Mesothelial cell of epicardium (in vitro differentiated cells): ENCODE results near the gene CAMTA1. TPM values are rescaled to one million over a fixed set of nuclear protein-coding genes. Genes with fewer than 3 reads are reported as not detected.

ENCODE experiments used
- DNase-seq, 2 experiments: peaks; one replicate each; pipeline ENCODE4 v3.0.0; 2021; ENCODE audit warnings: low spot score in 2 of 2; ENCODE audit not compliant: unreplicated experiment in 2 of 2
- H3K27ac Mint-ChIP-seq: 2 replicates; pipeline ENCODE4 v1.8.0; 2021; ENCODE audit warnings: mixed read lengths
- H3K27me3 Mint-ChIP-seq: 2 replicates; pipeline ENCODE4 v1.8.0; 2021; ENCODE audit warnings: low read depth, mixed read lengths
- H3K36me3 Mint-ChIP-seq: 2 replicates; pipeline ENCODE4 v1.8.0; 2021; ENCODE audit warnings: mixed read lengths
- H3K4me1 Mint-ChIP-seq: 2 replicates; pipeline ENCODE4 v1.8.0; 2021; ENCODE audit warnings: mixed read lengths
- H3K4me3 Mint-ChIP-seq: 2 replicates; pipeline ENCODE4 v1.8.0; 2021; ENCODE audit warnings: mild to moderate bottlenecking, moderate library complexity, mixed read lengths
- H3K9me3 Mint-ChIP-seq: 2 replicates; pipeline ENCODE4 v1.8.0; 2021; ENCODE audit warnings: mixed read lengths
- total RNA-seq: library from RNA; stranded (reverse); gene quantifications from 3 replicates; pipeline ENCODE4 v1.2.1, GENCODE V29; 2021
- TF ChIP-seq, protein P1 (sequence below): fragments of 200-600 bp; sonication (generic); IDR thresholded peaks from one replicate; pipeline ENCODE4 v1.5.0; 2021; ENCODE audit warnings: antibody characterized with exemption; ENCODE audit not compliant: unreplicated experiment

CAMTA1 gene
- total RNA-seq, 1 donor from 2014 or later, result 70.4 TPM

DNA sequence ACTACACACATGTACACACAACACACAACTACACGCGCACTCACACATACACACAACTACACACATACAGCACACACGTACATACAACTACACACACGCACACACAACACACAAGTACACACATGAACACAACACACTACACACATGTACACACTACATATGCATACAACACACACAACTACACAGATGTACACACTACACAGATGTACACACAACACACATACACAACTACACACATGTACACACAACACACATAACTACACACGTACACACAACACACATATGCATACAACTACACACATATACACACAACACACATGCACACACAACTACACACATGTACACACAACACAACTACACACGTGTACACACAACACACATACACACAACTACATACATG is 318.6 kb downstream of the CAMTA1 start:
- TF ChIP-seq, protein P1, sequence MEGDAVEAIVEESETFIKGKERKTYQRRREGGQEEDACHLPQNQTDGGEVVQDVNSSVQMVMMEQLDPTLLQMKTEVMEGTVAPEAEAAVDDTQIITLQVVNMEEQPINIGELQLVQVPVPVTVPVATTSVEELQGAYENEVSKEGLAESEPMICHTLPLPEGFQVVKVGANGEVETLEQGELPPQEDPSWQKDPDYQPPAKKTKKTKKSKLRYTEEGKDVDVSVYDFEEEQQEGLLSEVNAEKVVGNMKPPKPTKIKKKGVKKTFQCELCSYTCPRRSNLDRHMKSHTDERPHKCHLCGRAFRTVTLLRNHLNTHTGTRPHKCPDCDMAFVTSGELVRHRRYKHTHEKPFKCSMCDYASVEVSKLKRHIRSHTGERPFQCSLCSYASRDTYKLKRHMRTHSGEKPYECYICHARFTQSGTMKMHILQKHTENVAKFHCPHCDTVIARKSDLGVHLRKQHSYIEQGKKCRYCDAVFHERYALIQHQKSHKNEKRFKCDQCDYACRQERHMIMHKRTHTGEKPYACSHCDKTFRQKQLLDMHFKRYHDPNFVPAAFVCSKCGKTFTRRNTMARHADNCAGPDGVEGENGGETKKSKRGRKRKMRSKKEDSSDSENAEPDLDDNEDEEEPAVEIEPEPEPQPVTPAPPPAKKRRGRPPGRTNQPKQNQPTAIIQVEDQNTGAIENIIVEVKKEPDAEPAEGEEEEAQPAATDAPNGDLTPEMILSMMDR, result no peak
- Mint-ChIP-seq H3K27ac (no peak overlapping the region), H3K36me3 (no peaks in the 10 kb centered on the region), H3K27me3 (peaks cover 28% of the 10 kb centered on the region), H3K4me1 (no peaks in the 10 kb centered on the region), H3K9me3 (peaks cover 3% of the 10 kb centered on the region), H3K4me3 (no peak overlapping the region)
- DNase-seq, result no peak

DNA sequence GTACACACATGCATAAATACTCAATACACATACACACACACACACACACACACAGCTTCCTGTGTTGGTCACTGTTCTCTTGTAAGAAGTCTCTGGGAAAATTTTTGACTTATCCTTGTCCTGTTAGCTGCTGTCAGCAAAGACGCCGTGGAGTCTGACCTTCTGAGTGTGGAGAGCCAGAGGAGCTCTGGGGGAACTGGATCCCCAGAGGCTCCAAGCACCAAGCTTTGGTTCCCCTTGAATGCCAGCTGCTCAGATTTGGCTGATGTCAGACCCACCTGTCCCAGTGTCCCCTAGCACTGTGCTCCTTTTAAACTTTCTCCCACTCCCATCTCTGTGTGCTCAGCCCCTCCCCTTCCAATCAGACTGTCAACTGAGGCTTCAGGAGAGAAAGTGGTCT is 319.1 kb downstream of the CAMTA1 start:
- H3K9me3 Mint-ChIP-seq, result peaks cover 3% of the 10 kb centered on the region
- no peak overlapping the region for H3K4me3 Mint-ChIP-seq
- no peak for DNase-seq
- no peaks in the 10 kb centered on the region for H3K4me1 Mint-ChIP-seq
- TF ChIP-seq, protein P1, result no peak
- H3K36me3 Mint-ChIP-seq, result no peaks in the 10 kb centered on the region
- peaks cover 30% of the 10 kb centered on the region for H3K27me3 Mint-ChIP-seq
- no peak overlapping the region for H3K27ac Mint-ChIP-seq

DNA sequence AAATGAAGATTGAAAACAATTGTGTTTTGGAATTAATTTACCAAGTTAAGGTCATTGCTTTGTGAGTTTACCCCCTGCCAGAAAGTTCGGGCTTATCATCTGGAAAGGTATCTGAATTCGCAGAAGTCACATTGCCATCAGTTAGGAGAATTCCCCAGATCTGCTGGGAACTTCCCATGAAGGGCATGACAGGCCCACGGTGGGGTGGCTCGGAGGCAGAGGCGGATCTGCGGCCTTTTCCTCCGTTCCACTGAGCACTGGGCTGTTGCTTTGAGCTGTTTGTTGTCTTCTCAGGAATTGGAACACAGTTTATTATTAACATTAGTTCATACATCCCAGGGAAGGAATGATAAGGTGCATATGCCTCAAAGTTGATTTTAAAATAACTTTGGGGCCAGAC is 320.0 kb downstream of the CAMTA1 start:
- TF ChIP-seq, protein P1, result no peak
- Mint-ChIP-seq H3K9me3 (peaks cover 3% of the 10 kb centered on the region), H3K36me3 (no peaks in the 10 kb centered on the region), H3K4me1 (no peaks in the 10 kb centered on the region), H3K4me3 (no peak overlapping the region), H3K27ac (no peak overlapping the region), H3K27me3 (peaks cover 26% of the 10 kb centered on the region)
- no peak for DNase-seq

DNA sequence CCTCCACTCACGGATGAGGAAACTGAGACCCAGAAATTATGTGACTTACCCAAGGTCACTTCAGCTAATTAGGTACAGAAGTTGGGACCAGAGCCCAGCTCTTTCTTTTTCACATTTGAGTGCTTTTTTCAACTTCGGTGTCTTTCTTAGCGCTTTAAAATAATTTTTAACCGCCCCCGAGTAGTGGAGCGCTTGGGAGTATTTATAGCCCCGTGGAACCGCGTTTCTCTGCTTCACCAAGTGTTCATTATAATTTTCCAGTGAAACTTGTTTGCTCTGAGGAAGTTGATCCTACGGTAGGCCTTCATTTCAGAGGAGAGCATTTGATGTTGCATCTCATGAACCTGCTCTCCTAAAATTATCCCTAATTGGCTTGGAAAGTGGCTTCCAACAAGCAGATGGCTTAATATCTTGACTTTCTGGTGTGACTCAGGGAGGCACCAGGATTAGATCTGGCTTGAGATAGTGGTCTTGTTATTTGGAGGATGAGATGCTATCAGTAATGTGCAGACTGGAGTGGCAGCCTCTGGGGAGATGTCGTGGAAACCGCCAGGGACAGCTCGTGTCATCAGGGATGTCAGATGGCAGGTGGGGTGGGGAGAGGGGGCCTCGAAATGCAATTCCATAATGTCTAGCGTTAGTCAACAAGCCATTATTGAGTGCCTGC is 321.3 kb downstream of the CAMTA1 start:
- no peak for DNase-seq
- TF ChIP-seq, protein P1, result no peak
- Mint-ChIP-seq H3K27ac (no peak overlapping the region), H3K27me3 (peaks cover 32% of the 10 kb centered on the region), H3K9me3 (peaks cover 3% of the 10 kb centered on the region), H3K36me3 (no peaks in the 10 kb centered on the region), H3K4me3 (no peak overlapping the region), H3K4me1 (no peaks in the 10 kb centered on the region)

DNA sequence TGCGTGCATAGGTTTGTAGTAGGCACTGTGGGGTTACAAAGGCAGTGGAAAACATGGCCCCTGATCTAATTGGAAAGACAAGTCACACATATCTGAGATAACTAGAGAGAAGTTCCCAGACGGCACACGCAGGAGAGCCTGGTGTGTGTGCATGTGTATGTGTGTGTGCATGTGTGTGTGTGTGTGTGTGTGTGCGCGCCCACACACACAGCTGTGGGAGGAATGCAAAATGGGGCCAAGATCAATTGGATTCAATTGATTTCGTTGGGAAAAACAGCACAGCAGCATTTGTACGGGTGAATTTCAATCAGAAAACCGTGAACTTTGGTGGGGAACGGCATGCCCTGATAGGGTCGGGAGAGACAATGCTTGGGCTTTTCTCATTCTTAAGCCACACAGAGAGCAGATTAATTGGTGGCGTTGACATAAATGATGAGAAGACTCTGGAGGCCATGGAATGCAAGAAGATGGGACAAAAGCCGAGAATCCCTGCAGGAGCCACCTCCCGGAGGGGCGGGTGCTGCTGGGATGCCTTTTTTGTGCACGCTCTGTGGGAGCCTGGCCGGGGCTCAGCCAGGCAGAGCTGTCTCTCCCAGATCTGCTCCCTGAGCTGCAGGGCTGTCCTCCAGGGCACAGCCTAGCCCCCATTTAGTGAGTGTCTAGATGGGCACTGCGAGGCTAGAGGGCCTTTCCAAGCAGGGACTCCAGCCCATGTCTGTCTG is 322.0 kb downstream of the CAMTA1 start:
- peaks cover 33% of the 10 kb centered on the region for H3K27me3 Mint-ChIP-seq
- no peak overlapping the region for H3K27ac Mint-ChIP-seq
- peaks cover 3% of the 10 kb centered on the region for H3K9me3 Mint-ChIP-seq
- no peak for DNase-seq
- no peaks in the 10 kb centered on the region for H3K4me1 Mint-ChIP-seq
- TF ChIP-seq, protein P1, result no peak
- no peaks in the 10 kb centered on the region for H3K36me3 Mint-ChIP-seq
- no peak overlapping the region for H3K4me3 Mint-ChIP-seq
